SU-DHL-6 (cell line): ENCODE measurements around the gene RCAN1.

Source experiments
- H2AFZ ChIP-seq: fragments of 200-600 bp; sonication (generic); 2 replicates; pipeline ENCODE4 v1.6.1; 2014; ENCODE audit warnings: low read depth, mild to moderate bottlenecking, moderate library complexity, mixed read lengths, antibody characterized with exemption, low read length; ENCODE audit not compliant: severe bottlenecking
- H3F3A ChIP-seq: fragments of 200-600 bp; shearing (Covaris generic); 2 replicates; pipeline ENCODE4 v1.6.0; 2016; ENCODE audit warnings: antibody characterized with exemption, mild to moderate bottlenecking; ENCODE audit not compliant: insufficient read depth
- H3K27ac ChIP-seq: fragments of 200-600 bp; sonication (generic); 2 replicates; pipeline ENCODE4 v1.5.1; 2016; ENCODE audit warnings: low read depth, mild to moderate bottlenecking, low read length, moderate library complexity, mixed read lengths
- H3K27me3 ChIP-seq: fragments of 200-600 bp; sonication (generic), shearing (Covaris generic); 2 replicates; pipeline ENCODE4 v1.6.0; 2014; ENCODE audit warnings: mild to moderate bottlenecking, low read length
- H3K36me3 ChIP-seq: fragments of 200-600 bp; sonication (generic); 2 replicates; pipeline ENCODE4 v1.6.1; 2014; ENCODE audit warnings: mild to moderate bottlenecking, low read length, mixed read lengths
- H3K4me2 ChIP-seq: fragments of 300-600, 200-600 bp; shearing (Covaris generic), sonication (generic); 2 replicates; pipeline ENCODE4 v1.6.0; 2014; ENCODE audit warnings: low read length, low read depth, mild to moderate bottlenecking; ENCODE audit not compliant: poor library complexity, severe bottlenecking
- H3K4me3 ChIP-seq: fragments of 200-600 bp; sonication (generic); 2 replicates; pipeline ENCODE4 v1.5.1; 2014; ENCODE audit warnings: antibody characterized with exemption, low read length, mild to moderate bottlenecking, mixed read lengths; ENCODE audit not compliant: insufficient read depth, poor library complexity, severe bottlenecking
- H3K79me2 ChIP-seq: fragments of 200-600 bp; sonication (generic); 2 replicates; pipeline ENCODE4 v1.6.1; 2014; ENCODE audit warnings: mild to moderate bottlenecking, low read length, moderate library complexity; ENCODE audit not compliant: insufficient read depth
- H3K9ac ChIP-seq: fragments of 200-600 bp; sonication (generic); 2 replicates; pipeline ENCODE4 v1.7.0; 2014; ENCODE audit warnings: mild to moderate bottlenecking, low read length
- H3K9me2 ChIP-seq: fragments of 200-600 bp; sonication (generic); replicated peaks from 2 replicates; pipeline ENCODE4 v1.6.1; 2014; ENCODE audit warnings: low read length; ENCODE audit not compliant: insufficient read depth
- H3K9me3 ChIP-seq: fragments of 200-600 bp; sonication (generic); 2 replicates; pipeline ENCODE4 v1.6.1; 2014; ENCODE audit warnings: low read length, mixed read lengths; ENCODE audit not compliant: insufficient read depth
- H4K20me1 ChIP-seq: fragments of 200-600 bp; sonication (generic); 2 replicates; pipeline ENCODE4 v1.6.1; 2014; ENCODE audit warnings: low read depth, mild to moderate bottlenecking, antibody characterized with exemption, low read length, moderate library complexity, mixed read lengths
- EZH2phosphoT487 ChIP-seq: fragments of 200-600 bp; sonication (generic), shearing (Covaris generic); conservative IDR thresholded peaks from 2 replicates; pipeline ENCODE4 v1.6.1; 2018; ENCODE audit warnings: mild to moderate bottlenecking, antibody characterized with exemption, low read length, moderate library complexity, mixed read lengths
- TF ChIP-seq, protein P1 (sequence below): fragments of 200-600 bp; sonication (generic); IDR thresholded peaks from one replicate; pipeline ENCODE4 v1.5.1; 2017; ENCODE audit warnings: antibody characterized with exemption, mild to moderate bottlenecking, low read length, moderate library complexity; ENCODE audit not compliant: insufficient read depth, poor library complexity, severe bottlenecking

RCAN1 gene

DNA sequence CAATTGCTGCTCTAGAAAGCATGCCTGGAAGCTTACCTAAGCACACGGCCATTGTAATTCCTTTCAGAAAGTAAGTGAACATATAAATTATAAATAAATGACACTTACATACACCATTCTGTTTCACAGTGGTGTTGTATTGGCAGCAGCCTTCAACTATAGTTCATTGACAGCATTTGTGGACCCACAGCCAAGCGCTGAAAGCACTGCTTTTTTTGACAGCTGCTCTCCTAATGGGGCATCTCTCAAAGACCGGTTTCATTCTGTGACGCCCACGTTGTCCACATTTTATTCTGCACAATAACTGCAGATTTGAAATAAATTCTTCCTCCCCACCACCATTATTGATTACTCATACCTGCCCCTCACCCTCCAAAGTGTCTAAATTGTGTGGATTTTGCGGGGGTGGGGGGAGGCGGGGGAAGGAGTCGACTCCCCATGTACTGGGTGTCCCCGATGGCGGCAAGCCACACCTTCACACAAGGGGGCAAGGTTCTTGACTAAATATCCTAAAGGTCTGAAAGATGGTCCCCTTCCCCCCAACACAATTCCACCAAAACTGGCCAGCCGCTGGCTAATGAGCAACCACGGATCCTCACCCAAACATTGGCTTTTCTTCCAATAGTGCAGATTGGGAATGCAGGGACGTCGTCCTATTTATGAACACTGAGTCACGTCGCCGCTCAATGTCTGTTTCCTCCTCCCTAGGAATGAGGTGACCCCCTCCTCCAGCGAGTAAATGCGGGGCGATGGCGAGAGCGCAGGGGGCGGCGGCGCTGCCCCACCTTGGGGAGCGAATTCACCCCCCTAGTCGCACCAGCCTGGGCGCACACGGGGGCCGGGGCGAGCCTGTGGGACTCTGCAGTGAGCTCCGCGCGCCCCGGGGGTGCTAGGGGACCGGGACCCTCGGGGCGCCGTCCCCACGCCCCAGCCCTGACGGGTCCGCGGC is 960 bp downstream of the RCAN1 start:
- no peaks in the 10 kb centered on the region for H3K9me2 ChIP-seq
- H3K27me3 ChIP-seq, result no peaks in the 10 kb centered on the region

GRCh38 chr21:34612557-34612956 is 2.4 kb downstream of the RCAN1 start:
- no peak overlapping the region for H3K9ac ChIP-seq
- H3K9me3 ChIP-seq, result no peaks in the 10 kb centered on the region
- TF ChIP-seq, protein P1, sequence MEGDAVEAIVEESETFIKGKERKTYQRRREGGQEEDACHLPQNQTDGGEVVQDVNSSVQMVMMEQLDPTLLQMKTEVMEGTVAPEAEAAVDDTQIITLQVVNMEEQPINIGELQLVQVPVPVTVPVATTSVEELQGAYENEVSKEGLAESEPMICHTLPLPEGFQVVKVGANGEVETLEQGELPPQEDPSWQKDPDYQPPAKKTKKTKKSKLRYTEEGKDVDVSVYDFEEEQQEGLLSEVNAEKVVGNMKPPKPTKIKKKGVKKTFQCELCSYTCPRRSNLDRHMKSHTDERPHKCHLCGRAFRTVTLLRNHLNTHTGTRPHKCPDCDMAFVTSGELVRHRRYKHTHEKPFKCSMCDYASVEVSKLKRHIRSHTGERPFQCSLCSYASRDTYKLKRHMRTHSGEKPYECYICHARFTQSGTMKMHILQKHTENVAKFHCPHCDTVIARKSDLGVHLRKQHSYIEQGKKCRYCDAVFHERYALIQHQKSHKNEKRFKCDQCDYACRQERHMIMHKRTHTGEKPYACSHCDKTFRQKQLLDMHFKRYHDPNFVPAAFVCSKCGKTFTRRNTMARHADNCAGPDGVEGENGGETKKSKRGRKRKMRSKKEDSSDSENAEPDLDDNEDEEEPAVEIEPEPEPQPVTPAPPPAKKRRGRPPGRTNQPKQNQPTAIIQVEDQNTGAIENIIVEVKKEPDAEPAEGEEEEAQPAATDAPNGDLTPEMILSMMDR, result no peak
- TF ChIP-seq EZH2phosphoT487, result no peak
- no peaks in the 10 kb centered on the region for H3K27me3 ChIP-seq
- no peaks in the 10 kb centered on the region for H4K20me1 ChIP-seq
- H3K4me2 ChIP-seq, result no peak overlapping the region
- H3K36me3 ChIP-seq, result no peaks in the 10 kb centered on the region
- H3K79me2 ChIP-seq, result no peaks in the 10 kb centered on the region
- H3K9me2 ChIP-seq, result no peaks in the 10 kb centered on the region
- no peak overlapping the region for H3K4me3 ChIP-seq
- no peak overlapping the region for H2AFZ ChIP-seq
- H3F3A ChIP-seq, result no peaks in the 10 kb centered on the region
- H3K27ac ChIP-seq, result no peak overlapping the region

More for the DNA sequence above, 960 bp downstream of the RCAN1 start:
- peak overlapping the region; percentile 47 for H3K4me2 ChIP-seq
- H3K36me3 ChIP-seq, result no peaks in the 10 kb centered on the region
- H3K79me2 ChIP-seq, result no peaks in the 10 kb centered on the region
- no peak overlapping the region for H3K27ac ChIP-seq
- peak overlapping the region; percentile 58 for H3K4me3 ChIP-seq
- no peaks in the 10 kb centered on the region for H3F3A ChIP-seq
- H3K9me3 ChIP-seq, result no peaks in the 10 kb centered on the region
- H4K20me1 ChIP-seq, result no peaks in the 10 kb centered on the region
- H3K9ac ChIP-seq, result peak overlapping the region; percentile 58
- no peak for TF ChIP-seq EZH2phosphoT487
- TF ChIP-seq, protein P1, result no peak
- peak overlapping the region; percentile 11 for H2AFZ ChIP-seq

DNA sequence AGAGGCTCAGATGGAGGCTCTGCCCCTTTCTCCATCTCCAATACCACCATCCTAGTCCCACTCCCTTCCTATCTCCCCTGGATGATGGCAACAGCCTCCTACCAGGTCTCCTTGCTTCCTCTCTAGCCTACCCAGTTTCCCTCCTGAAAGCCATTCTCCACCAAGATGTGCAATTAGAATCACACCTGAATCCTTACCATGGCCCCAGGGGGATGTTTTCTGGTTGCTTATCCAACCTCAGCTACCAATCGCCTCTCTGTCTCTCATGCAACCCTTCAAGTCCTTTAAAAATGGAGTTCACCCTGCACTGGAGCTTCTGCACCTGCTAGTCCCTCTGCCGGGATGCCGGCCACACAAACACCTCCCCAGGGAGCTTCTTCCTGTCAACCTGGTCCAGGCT is 2.9 kb downstream of the RCAN1 start:
- Histone ChIP-seq H3K79me2 (no peaks in the 10 kb centered on the region), H3K36me3 (no peaks in the 10 kb centered on the region), H2AFZ (no peak overlapping the region)

More for the DNA sequence above, 2.9 kb downstream of the RCAN1 start:
- Histone ChIP-seq H3K4me3 (no peak overlapping the region), H3K9me2 (no peaks in the 10 kb centered on the region), H3K27me3 (no peaks in the 10 kb centered on the region), H3F3A (no peaks in the 10 kb centered on the region), H3K27ac (no peak overlapping the region), H3K9ac (no peak overlapping the region), H3K4me2 (no peak overlapping the region), H4K20me1 (no peaks in the 10 kb centered on the region), H3K9me3 (no peaks in the 10 kb centered on the region)
- TF ChIP-seq, protein P1, result no peak
- no peak for TF ChIP-seq EZH2phosphoT487
